T-cell (primary cell): Measurements from ENCODE around the gene GRID2. TPM values are rescaled to one million over a fixed set of nuclear protein-coding genes. Genes with fewer than 3 reads are reported as not detected.

ENCODE experiments used
- ATAC-seq, 4 experiments: fragments of 200-7000 bp in 3 of 4; fragments of 150-1000 bp in 1 of 4; cut with Tn5 transposase; replicated peaks in 1 of 4; 1 replicate in 3 of 4; 2 replicates in 1 of 4; pipeline ENCODE4 v1.10.0; 2021; ENCODE audit warnings: moderate library complexity in 3 of 4, mild to moderate bottlenecking in 2 of 4, moderate number of reproducible peaks in 1 of 4
- CTCF ChIA-PET, 2 donors: fragments of 300-600 bp; sonication (Branson Sonifier 250); formaldehyde crosslinking; loops; one replicate each; lab custom pipeline; 2022; ENCODE audit warnings: antibody characterized with exemption in 2 of 2; lab: Charles Lee
- POLR2A ChIA-PET, 2 donors: fragments of 300-600 bp; sonication (Branson Sonifier 250); formaldehyde crosslinking; loops; one replicate each; lab custom pipeline; 2022; ENCODE audit warnings: antibody characterized with exemption in 2 of 2; lab: Charles Lee
- DNase-seq, 35 experiments: peaks; one replicate each; pipeline versions ENCODE4 v3.0.0 to v3.0.0-alpha.2; 2013 to 2023
- H3K27ac ChIP-seq: one replicate; pipeline ENCODE4 v1.5.1; 2013; ENCODE audit warnings: low read length
- H3K27me3 ChIP-seq, 2 experiments: replicated peaks in 1 of 2; 1 replicate in 1 of 2; 2 replicates in 1 of 2; pipeline versions ENCODE4 v1.6.1 to v1.7.0; 2013; ENCODE audit warnings: low read length in 1 of 2, mixed read lengths in 1 of 2; ENCODE audit not compliant: control insufficient read depth in 2 of 2, insufficient read depth in 2 of 2; ENCODE audit errors: extremely low read depth in 1 of 2
- H3K36me3 ChIP-seq, 2 donors: 1 replicate in 1 of 2; 2 replicates in 1 of 2; pipeline versions ENCODE4 v1.6.1 to v1.7.0; 2013; ENCODE audit warnings: low read length in 1 of 2; ENCODE audit not compliant: control insufficient read depth in 2 of 2, insufficient read depth in 1 of 2; ENCODE audit errors: extremely low read depth in 1 of 2
- H3K4me1 ChIP-seq, 2 experiments: 1 replicate in 1 of 2; 2 replicates in 1 of 2; pipeline versions ENCODE4 v1.6.1 to v1.7.0; 2013; ENCODE audit warnings: low read length in 2 of 2, mixed read lengths in 1 of 2; ENCODE audit not compliant: insufficient read depth in 2 of 2, control insufficient read depth in 1 of 2; ENCODE audit errors: extremely low read depth in 1 of 2
- H3K4me3 ChIP-seq, 2 donors: 1 replicate in 1 of 2; 2 replicates in 1 of 2; pipeline versions ENCODE4 v1.5.1 to v1.7.0; 2013; ENCODE audit warnings: mild to moderate bottlenecking in 2 of 2, low read length in 1 of 2, moderate library complexity in 1 of 2; ENCODE audit not compliant: control insufficient read depth in 1 of 2; ENCODE audit errors: extremely low read depth in 1 of 2
- H3K9me3 ChIP-seq: 2 replicates; pipeline ENCODE4 v1.7.0; 2013
- H3K27ac Mint-ChIP-seq, 2 donors: one replicate each; pipeline ENCODE4 v1.8.0; 2020 to 2021; ENCODE audit warnings: mild to moderate bottlenecking in 2 of 2, mixed read lengths in 2 of 2
- H3K27me3 Mint-ChIP-seq, 2 donors: one replicate each; pipeline ENCODE4 v1.8.0; 2021 to 2022; ENCODE audit warnings: mixed read lengths in 2 of 2
- H3K36me3 Mint-ChIP-seq: one replicate; pipeline ENCODE4 v1.8.0; 2021; ENCODE audit warnings: mixed read lengths
- H3K4me1 Mint-ChIP-seq, 3 donors: one replicate each; pipeline ENCODE4 v1.8.0; 2020 to 2022; ENCODE audit warnings: mixed read lengths in 3 of 3, mild to moderate bottlenecking in 1 of 3
- H3K4me3 Mint-ChIP-seq, 3 donors: one replicate each; pipeline ENCODE4 v1.8.0; 2020 to 2022; ENCODE audit warnings: mild to moderate bottlenecking in 3 of 3, mixed read lengths in 3 of 3, moderate library complexity in 3 of 3
- H3K9me3 Mint-ChIP-seq, 3 donors: one replicate each; pipeline ENCODE4 v1.8.0; 2020 to 2022; ENCODE audit warnings: mixed read lengths in 3 of 3
- WGBS: methylation state at CpG from one replicate; pipeline ENCODE4 v1.1.5; 2013; ENCODE audit warnings: missing lambda C conversion rate; ENCODE audit not compliant: insufficient coverage; 5-methylcytosine and 5-hydroxymethylcytosine counted together
- total RNA-seq, 35 experiments: library from RNA in 6 of 35; stranded (reverse) in 6 of 35; fragments of 120-200 nt in 1 of 35; gene quantifications; one replicate each; pipeline versions ENCODE4 v1.2.1 to v1.2.4 and lab custom pipeline; 2013 to 2026

GRID2 gene
- total RNA-seq, 5 donors from 2014 or later (not counting 1 experiment from before 2014, with no cell fraction given), result 0.13 to 0.18 TPM; not detected in 3

- DNase-seq, result no peak
- ChIA-PET CTCF (no interaction called here), POLR2A (no interaction called here)
- Histone ChIP-seq H3K27me3 (no peaks in the 10 kb centered on the region), H3K4me3 (no peak overlapping the region), H3K36me3 (no peaks in the 10 kb centered on the region), H3K27ac (no peak overlapping the region), H3K9me3 (no peaks in the 10 kb centered on the region), H3K4me1 (no peaks in the 10 kb centered on the region)
- no peaks in the 10 kb centered on the region for H3K4me1 Mint-ChIP-seq
- no peaks in the 10 kb centered on the region for H3K36me3 Mint-ChIP-seq
- H3K9me3 Mint-ChIP-seq, result peaks cover 3 to 14% (median 5%) of the 10 kb centered on the region in 3 donors
- no peak for ATAC-seq
- H3K4me3 Mint-ChIP-seq, result no peak overlapping the region
- no peaks in the 10 kb centered on the region for H3K27me3 Mint-ChIP-seq
- H3K27ac Mint-ChIP-seq, result no peak overlapping the region
Observed at GRCh38 chr4:92654084-92654483, 350.3 kb downstream of the GRID2 start.

- H3K4me3 ChIP-seq, result no peak overlapping the region
- H3K27me3 ChIP-seq, result no peaks in the 10 kb centered on the region
- H3K4me1 ChIP-seq, result no peaks in the 10 kb centered on the region
- no peak overlapping the region for H3K4me3 Mint-ChIP-seq
- POLR2A ChIA-PET, result no interaction called here
- H3K36me3 ChIP-seq, result no peaks in the 10 kb centered on the region
- ATAC-seq (no peak), DNase-seq (no peak)
- no peaks in the 10 kb centered on the region for H3K9me3 ChIP-seq
- H3K4me1 Mint-ChIP-seq, result no peaks in the 10 kb centered on the region
- no peaks in the 10 kb centered on the region for H3K27me3 Mint-ChIP-seq
- H3K36me3 Mint-ChIP-seq, result no peaks in the 10 kb centered on the region
- no peak overlapping the region for H3K27ac ChIP-seq
- CTCF ChIA-PET, result no interaction called here
- H3K9me3 Mint-ChIP-seq, result peaks cover 4 to 7% (median 5%) of the 10 kb centered on the region in 3 donors
- H3K27ac Mint-ChIP-seq, result no peak overlapping the region
Observed at GRCh38 chr4:92657695-92658094, 353.9 kb downstream of the GRID2 start.

- no peak for DNase-seq
- H3K9me3 ChIP-seq, result no peaks in the 10 kb centered on the region
- ATAC-seq, result no peak
- no peaks in the 10 kb centered on the region for H3K36me3 ChIP-seq
- WGBS, result no CpG with 5 or more reads among the region's 2 CpGs
- H3K27me3 ChIP-seq, result no peaks in the 10 kb centered on the region
- Mint-ChIP-seq H3K4me1 (no peaks in the 10 kb centered on the region), H3K27ac (no peak overlapping the region), H3K36me3 (no peaks in the 10 kb centered on the region), H3K4me3 (no peak overlapping the region), H3K9me3 (peaks cover 4 to 7% (median 5%) of the 10 kb centered on the region in 3 donors), H3K27me3 (no peaks in the 10 kb centered on the region)
- H3K27ac ChIP-seq, result no peak overlapping the region
- ChIA-PET POLR2A (no interaction called here), CTCF (no interaction called here)
- no peaks in the 10 kb centered on the region for H3K4me1 ChIP-seq
- no peak overlapping the region for H3K4me3 ChIP-seq
Observed at GRCh38 chr4:92658318-92658717, 354.6 kb downstream of the GRID2 start.

- Mint-ChIP-seq H3K27me3 (no peaks in the 10 kb centered on the region), H3K27ac (no peak overlapping the region), H3K4me1 (no peaks in the 10 kb centered on the region), H3K9me3 (peaks cover 7 to 20% (median 18%) of the 10 kb centered on the region in 3 donors), H3K36me3 (no peaks in the 10 kb centered on the region), H3K4me3 (no peak overlapping the region)
- Histone ChIP-seq H3K36me3 (no peaks in the 10 kb centered on the region), H3K4me3 (no peak overlapping the region), H3K9me3 (no peaks in the 10 kb centered on the region), H3K27ac (no peak overlapping the region), H3K27me3 (no peaks in the 10 kb centered on the region), H3K4me1 (no peaks in the 10 kb centered on the region)
- DNase-seq, result no peak
- WGBS, result 83% methylated on average over 1 of the region's 3 CpGs
- CTCF ChIA-PET, result no interaction called here
- no peak for ATAC-seq
- POLR2A ChIA-PET, result interaction anchor here in 1 of 2 donors (0.6 kb wide), 1 partner anchor 31 kb away, joined by 6 read pairs; no protein-coding TSS in a partner anchor
Observed at GRCh38 chr4:92677805-92678204, 374.0 kb downstream of the GRID2 start.

GRCh38 chr4:92678292-92678691 is 374.5 kb downstream of the GRID2 start:
- Mint-ChIP-seq H3K4me3 (no peak overlapping the region), H3K9me3 (peaks cover 7 to 20% (median 20%) of the 10 kb centered on the region in 3 donors), H3K4me1 (no peaks in the 10 kb centered on the region), H3K27ac (no peak overlapping the region), H3K36me3 (no peaks in the 10 kb centered on the region), H3K27me3 (no peaks in the 10 kb centered on the region)
- no peaks in the 10 kb centered on the region for H3K9me3 ChIP-seq
- ChIA-PET POLR2A (interaction anchor here in 1 of 2 donors (0.6 kb wide), 1 partner anchor 32 kb away, joined by 6 read pairs; no protein-coding TSS in a partner anchor), CTCF (interaction anchor here in 1 of 2 donors (0.5 kb wide), 1 partner anchor 104 kb away, joined by 4 read pairs; no protein-coding TSS in a partner anchor)
- H3K4me3 ChIP-seq, result no peak overlapping the region
- H3K27me3 ChIP-seq, result no peaks in the 10 kb centered on the region
- H3K36me3 ChIP-seq, result no peaks in the 10 kb centered on the region
- DNase-seq (no peak), ATAC-seq (no peak)
- no peak overlapping the region for H3K27ac ChIP-seq
- no peaks in the 10 kb centered on the region for H3K4me1 ChIP-seq
- WGBS, result no CpG with 5 or more reads among the region's 4 CpGs

GRCh38 chr4:92679149-92679548 is 375.4 kb downstream of the GRID2 start:
- no CpG with 5 or more reads among the region's 1 CpG for WGBS
- Histone ChIP-seq H3K9me3 (no peaks in the 10 kb centered on the region), H3K27me3 (no peaks in the 10 kb centered on the region), H3K4me3 (no peak overlapping the region), H3K27ac (no peak overlapping the region), H3K4me1 (no peaks in the 10 kb centered on the region), H3K36me3 (no peaks in the 10 kb centered on the region)
- no peak overlapping the region for H3K4me3 Mint-ChIP-seq
- ChIA-PET POLR2A (no interaction called here), CTCF (no interaction called here)
- ATAC-seq (no peak), DNase-seq (no peak)
- no peaks in the 10 kb centered on the region for H3K36me3 Mint-ChIP-seq
- H3K9me3 Mint-ChIP-seq, result peaks cover 7 to 21% (median 20%) of the 10 kb centered on the region in 3 donors
- H3K4me1 Mint-ChIP-seq, result no peaks in the 10 kb centered on the region
- H3K27me3 Mint-ChIP-seq, result no peaks in the 10 kb centered on the region
- no peak overlapping the region for H3K27ac Mint-ChIP-seq

GRCh38 chr4:92714640-92715039 is 410.9 kb downstream of the GRID2 start:
- no peaks in the 10 kb centered on the region for H3K36me3 ChIP-seq
- H3K4me1 ChIP-seq, result no peaks in the 10 kb centered on the region
- ATAC-seq (no peak), DNase-seq (no peak)
- H3K27me3 Mint-ChIP-seq, result no peaks in the 10 kb centered on the region
- H3K4me1 Mint-ChIP-seq, result no peaks in the 10 kb centered on the region
- CTCF ChIA-PET, result no interaction called here
- H3K9me3 ChIP-seq, result no peaks in the 10 kb centered on the region
- no peaks in the 10 kb centered on the region for H3K36me3 Mint-ChIP-seq
- 80% methylated on average over 2 of the region's 3 CpGs for WGBS
- no peak overlapping the region for H3K4me3 ChIP-seq
- H3K4me3 Mint-ChIP-seq, result no peak overlapping the region
- no peaks in the 10 kb centered on the region for H3K27me3 ChIP-seq
- no peak overlapping the region for H3K27ac Mint-ChIP-seq
- H3K9me3 Mint-ChIP-seq, result peaks cover 8 to 15% (median 14%) of the 10 kb centered on the region in 3 donors
- no peak overlapping the region for H3K27ac ChIP-seq
- POLR2A ChIA-PET, result no interaction called here
